Thyroid gland (tissue), 4 donors: ENCODE measurements around the gene KAZN.

Experiments
- CTCF ChIP-seq, 6 experiments: fragments of 200-600 bp in 3 of 6; fragments of 450-650 bp in 3 of 6; sonication (generic) in 3 of 6; IDR thresholded peaks; one replicate each; pipeline ENCODE4 v1.5.1; 2016 to 2019; ENCODE audit warnings: antibody characterized with exemption in 6 of 6, mild to moderate bottlenecking in 2 of 6, inconsistent platforms in 1 of 6, moderate library complexity in 1 of 6
- POLR2A ChIP-seq, 2 donors: fragments of 450-650 bp; IDR thresholded peaks; one replicate each; pipeline ENCODE4 v1.6.1; 2017; ENCODE audit warnings: antibody characterized with exemption in 2 of 2, mild to moderate bottlenecking in 2 of 2, moderate library complexity in 1 of 2

GRCh38 chr1:14803002-14803789 is 204.7 kb downstream of the KAZN start:
- TF ChIP-seq CTCF (IDR thresholded peaks at IDR 0.05) (no peak), POLR2A (IDR thresholded peaks at IDR 0.05) (no peak)
